Fibroblast of villous mesenchyme (primary cell): Measurements from ENCODE around the gene ARHGAP35. TPM values are rescaled to one million over a fixed set of nuclear protein-coding genes. Genes with fewer than 3 reads are reported as not detected.

ENCODE experiments used
- DNase-seq: peaks from one replicate; pipeline ENCODE4 v3.0.0-alpha.2; 2010; ENCODE audit warnings: low read depth
- H3K4me3 ChIP-seq: 2 replicates; pipeline ENCODE4 v1.5.1; 2011; ENCODE audit warnings: low read depth, mild to moderate bottlenecking, low read length
- CTCF ChIP-seq: IDR thresholded peaks from 2 replicates; pipeline ENCODE4 v1.5.1; 2012; ENCODE audit warnings: low read depth, mild to moderate bottlenecking, low read length; ENCODE audit not compliant: insufficient read depth
- total RNA-seq: library from RNA; depleted of rRNA; stranded (reverse); fragments of >200 nt; gene quantifications from 2 replicates; pipeline ENCODE4 v1.2.3, GENCODE V29; 2012

The ARHGAP35 gene
- total RNA-seq, 1 donor: 31.5 TPM

DNA sequence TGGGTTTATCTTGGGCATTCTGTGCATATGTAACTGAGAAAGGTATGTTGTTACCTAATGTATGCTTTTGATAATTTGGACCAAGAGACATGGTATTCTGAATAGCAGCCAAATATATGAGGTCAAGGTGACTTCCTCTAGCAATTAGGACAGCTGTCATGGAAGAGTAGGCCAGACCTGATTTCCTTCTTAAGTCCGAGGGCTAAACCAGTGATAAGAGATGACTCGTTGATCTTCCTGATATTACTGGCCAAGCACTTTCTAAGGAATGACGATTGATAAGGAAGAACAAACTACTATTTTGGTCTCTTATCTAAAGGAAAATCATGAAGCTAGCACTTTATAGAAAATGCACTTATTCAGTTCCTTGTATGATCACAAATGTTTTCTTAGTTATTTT, 42.7 kb downstream of the ARHGAP35 start:
- TF ChIP-seq CTCF: no peak
- no peak for DNase-seq
- no peak overlapping the region for H3K4me3 ChIP-seq

GRCh38 chr19:46904114-46905060, 43.6 kb downstream of the ARHGAP35 start:
- no peak for TF ChIP-seq CTCF
- no peak overlapping the region for H3K4me3 ChIP-seq
- DNase-seq: peak; percentile 90

- no peak for DNase-seq
- no peak overlapping the region for H3K4me3 ChIP-seq
- TF ChIP-seq CTCF: no peak
These were observed 45.4 kb downstream of the ARHGAP35 start for GRCh38 chr19:46906221-46906620.

DNA sequence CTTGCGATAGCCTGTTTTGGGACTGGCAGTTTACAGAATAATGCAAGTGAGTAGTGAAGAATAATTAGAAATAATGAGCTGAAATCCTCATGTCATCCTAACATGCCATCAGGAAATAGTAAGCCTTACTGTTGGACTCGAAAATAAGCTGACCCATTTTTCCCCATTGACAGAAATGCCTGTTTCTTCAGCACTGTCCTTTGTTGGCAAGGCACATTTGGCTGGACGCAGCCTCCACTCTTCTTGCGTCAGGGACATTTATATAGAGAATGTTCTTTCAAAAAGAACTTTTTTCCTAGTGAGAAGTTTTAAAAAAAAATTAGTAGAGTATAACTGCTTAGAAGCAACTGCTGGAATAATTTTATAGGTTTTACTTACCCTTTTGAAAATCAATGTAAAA, 47.1 kb downstream of the ARHGAP35 start:
- no peak overlapping the region for H3K4me3 ChIP-seq
- no peak for DNase-seq
- TF ChIP-seq CTCF: no peak

- TF ChIP-seq CTCF: no peak
- no peak overlapping the region for H3K4me3 ChIP-seq
- DNase-seq: no peak
These were observed 48.6 kb downstream of the ARHGAP35 start for GRCh38 chr19:46909356-46909755.

Other genes starting within 250 kb of the ARHGAP35 start
- gene PTGIR, start 235.9 kb upstream of the ARHGAP35 start, total RNA-seq: 3.5 and 5.5 TPM in 2 replicates
- gene GNG8, start 224.8 kb upstream of the ARHGAP35 start, total RNA-seq: not detected in 2 replicates
- gene DACT3, start 199.8 kb upstream of the ARHGAP35 start, total RNA-seq: 5.2 and 11.3 TPM in 2 replicates
- gene PRKD2, start 143.9 kb upstream of the ARHGAP35 start, total RNA-seq: 11.7 and 12.2 TPM in 2 replicates
- gene FKRP, start 114.9 kb upstream of the ARHGAP35 start, total RNA-seq: 18.1 and 19.6 TPM in 2 replicates
- 66.5 and 75.1 TPM in 2 replicates for gene STRN4, start 114.5 kb upstream of the ARHGAP35 start, total RNA-seq
- 196 and 224 TPM in 2 replicates for gene SLC1A5, start 72.4 kb upstream of the ARHGAP35 start, total RNA-seq
- 113 and 166 TPM in 2 replicates for gene AP2S1, start 10.2 kb upstream of the ARHGAP35 start, total RNA-seq
- 0.32 and 0.86 TPM in 2 replicates for gene NPAS1, start 158.8 kb downstream of the ARHGAP35 start, total RNA-seq
- 22.0 and 28.3 TPM in 2 replicates for gene TMEM160, start 187.6 kb downstream of the ARHGAP35 start, total RNA-seq